Measurements from ENCODE around the gene STXBP2.

- TF ChIP-seq CTCF (IDR thresholded peaks at IDR 0.05) (no peak), ZFX (IDR thresholded peaks at IDR 0.05; ENCODE audit: borderline replicate concordance) (no peak)
Observed at GRCh38 chr19:7691497-7691896, 54.6 kb downstream of the STXBP2 start.

All from 22Rv1 (cell line).